ENCODE measurements around the gene MMD2.
"Not testable (repeated sequence)": the region's sequence is repeated elsewhere in the genome, so short reads cannot be mapped to it uniquely, and the experiment has no call there.

GRCh38 chr7:4975626-4976025 lies 16.6 kb upstream of the MMD2 start:
- TF ChIP-seq, protein P1, sequence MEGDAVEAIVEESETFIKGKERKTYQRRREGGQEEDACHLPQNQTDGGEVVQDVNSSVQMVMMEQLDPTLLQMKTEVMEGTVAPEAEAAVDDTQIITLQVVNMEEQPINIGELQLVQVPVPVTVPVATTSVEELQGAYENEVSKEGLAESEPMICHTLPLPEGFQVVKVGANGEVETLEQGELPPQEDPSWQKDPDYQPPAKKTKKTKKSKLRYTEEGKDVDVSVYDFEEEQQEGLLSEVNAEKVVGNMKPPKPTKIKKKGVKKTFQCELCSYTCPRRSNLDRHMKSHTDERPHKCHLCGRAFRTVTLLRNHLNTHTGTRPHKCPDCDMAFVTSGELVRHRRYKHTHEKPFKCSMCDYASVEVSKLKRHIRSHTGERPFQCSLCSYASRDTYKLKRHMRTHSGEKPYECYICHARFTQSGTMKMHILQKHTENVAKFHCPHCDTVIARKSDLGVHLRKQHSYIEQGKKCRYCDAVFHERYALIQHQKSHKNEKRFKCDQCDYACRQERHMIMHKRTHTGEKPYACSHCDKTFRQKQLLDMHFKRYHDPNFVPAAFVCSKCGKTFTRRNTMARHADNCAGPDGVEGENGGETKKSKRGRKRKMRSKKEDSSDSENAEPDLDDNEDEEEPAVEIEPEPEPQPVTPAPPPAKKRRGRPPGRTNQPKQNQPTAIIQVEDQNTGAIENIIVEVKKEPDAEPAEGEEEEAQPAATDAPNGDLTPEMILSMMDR (conservative IDR thresholded peaks at IDR 0.05 in 1 of 2, IDR thresholded peaks at IDR 0.05 in 1 of 2; ENCODE audit: extremely low read depth in 1 of 2, insufficient read depth in 1 of 2, low read depth in 1 of 2, low read length in 2 of 2): not testable (repeated sequence)
- not testable (repeated sequence) for TF ChIP-seq EZH2 (IDR thresholded peaks at IDR 0.05; ENCODE audit: borderline replicate concordance, low read length)

Measured in mammary epithelial cell (primary cell).